ENCODE results near the gene VSIG10L.

The VSIG10L gene

DNA sequence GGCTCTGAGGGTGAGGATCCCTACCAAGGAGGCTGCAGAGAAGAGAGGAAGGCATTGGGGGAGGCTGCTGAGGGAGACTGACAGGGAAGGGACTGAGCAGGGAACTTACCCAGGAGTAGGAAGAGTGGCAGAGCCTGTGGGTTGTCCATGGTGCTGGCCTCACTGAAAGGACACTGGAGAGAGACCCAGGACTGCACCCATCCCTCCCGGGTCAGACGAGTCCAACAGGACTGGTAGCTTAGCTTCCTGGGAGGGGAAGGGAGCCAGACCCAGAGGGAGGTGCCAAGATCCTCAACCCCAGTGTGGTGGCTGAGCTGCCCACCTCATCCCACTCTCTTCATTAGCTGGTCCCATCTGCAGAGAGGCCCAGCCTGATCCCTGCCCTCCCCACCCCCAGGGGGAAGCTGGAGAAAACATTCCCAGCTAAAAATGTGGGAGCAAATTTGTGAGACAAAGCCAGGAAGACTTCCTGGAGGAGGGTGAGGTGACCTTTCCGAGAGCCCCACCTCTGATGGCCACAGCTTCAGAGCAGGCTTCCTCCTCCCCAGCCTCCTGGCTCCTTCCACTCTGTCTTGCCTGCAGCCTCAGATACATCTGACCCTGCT, at the start of gene VSIG10L:
Gene VSIG10L (minus strand): TSS at position 164 of the 605 bp plus-strand sequence. CDS start 15 bp downstream, at position 149.
- DNase-seq, result no peak

DNA sequence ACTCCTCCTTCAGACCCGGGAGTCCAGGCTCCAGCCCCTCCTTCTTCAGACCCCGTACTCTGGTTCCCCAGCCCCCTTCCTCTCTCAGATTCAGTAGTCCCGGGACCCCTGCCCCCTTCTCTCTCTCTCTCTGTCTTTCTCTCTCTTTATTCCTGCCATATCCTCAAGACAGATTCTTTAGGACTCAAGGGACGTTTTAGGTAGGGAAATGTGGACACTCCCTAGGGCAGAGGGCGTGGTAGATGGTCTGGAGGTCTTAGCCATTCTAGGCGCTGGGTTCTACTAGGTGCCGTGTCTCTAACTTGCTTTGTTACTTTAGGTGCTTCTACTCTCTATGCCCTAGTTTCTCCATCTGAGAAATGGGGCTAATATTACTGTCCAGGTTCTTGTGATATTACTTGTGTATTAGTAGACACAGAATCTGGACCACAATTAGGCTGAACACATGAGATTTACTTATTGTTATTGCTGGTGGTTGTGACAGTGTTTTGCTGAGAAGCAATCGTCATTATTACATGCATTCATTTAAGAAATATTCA, 49.2 kb upstream of the VSIG10L start:
- DNase-seq, result no peak

DNA sequence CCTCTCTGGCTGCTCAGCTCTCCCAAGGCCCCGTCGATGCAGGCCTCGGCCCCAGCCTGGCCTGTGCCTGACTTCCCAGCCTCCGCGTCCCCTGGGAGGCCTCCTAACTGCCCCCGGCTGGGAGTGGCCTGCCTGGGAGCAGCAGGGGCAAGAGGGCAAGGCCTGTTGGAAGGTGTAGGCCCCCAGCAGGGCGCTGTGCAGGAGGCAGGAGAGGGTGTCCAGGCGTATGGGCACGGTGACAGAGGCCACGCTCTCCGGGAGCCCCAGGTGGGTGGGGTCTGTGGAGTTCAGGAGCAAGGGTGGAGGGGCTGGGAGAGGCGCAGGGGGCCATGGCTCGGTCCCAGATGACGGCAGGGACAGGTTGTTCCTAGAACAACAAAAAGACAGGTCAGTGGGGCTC, 47.2 kb upstream of the VSIG10L start:
- no peak for DNase-seq

DNA sequence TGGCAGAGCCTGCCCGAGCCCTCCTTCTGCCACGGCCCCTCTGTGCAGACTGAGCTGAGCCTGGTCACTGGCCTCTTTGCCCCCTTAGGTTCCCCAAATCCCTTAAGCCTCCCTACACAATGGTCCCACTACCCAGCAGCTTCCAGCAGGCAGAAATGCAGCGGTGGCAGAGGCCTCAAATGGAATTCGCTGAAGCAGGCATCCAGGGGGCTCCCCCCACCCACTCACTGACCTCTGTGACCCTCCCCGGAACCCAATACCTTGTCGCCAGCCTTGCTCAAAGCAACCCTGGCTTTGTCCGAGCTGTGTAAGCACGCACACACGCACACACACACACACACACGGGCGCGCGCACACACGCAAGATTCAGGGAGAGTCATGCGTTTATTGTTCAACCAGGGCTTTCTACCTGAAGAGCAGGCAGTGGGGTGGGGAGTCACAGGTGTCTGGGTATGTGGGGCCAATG, 46.0 kb upstream of the VSIG10L start, which contains the start of gene LIM2:
Gene LIM2 (minus strand): TSS at position 51 of the 466 bp plus-strand sequence. CDS start 531 bp downstream, outside the sequence.
- no peak for DNase-seq

DNA sequence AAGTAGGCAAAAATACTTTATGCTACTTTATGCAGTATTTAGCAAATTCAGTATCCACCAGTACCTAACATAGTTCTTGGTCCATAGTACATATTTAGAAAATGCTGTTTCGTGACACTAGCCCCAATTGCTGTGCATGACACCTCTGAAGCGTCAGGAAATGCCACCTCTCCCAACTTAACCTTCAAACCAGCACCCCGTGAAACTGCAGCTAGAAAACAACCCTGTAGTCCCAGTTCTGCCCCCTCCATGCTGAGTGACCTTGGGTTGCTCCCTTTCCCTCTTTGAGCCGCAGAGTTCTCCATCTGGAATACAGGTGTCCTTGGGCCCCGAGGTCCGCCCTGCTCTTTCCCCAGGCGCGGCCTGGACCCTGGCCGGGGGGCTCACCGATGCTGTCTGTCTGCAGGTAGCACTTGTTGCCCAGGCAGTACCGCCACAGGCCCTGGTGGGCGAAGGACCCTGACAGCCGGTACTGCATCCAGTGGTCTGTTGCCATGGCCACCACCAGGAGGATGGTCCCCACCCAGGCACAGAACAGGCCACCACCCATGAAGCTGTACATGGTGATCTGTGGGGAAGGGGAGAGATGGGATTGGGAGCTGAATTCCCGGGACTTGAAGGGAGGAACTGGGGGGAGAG, 45.1 kb upstream of the VSIG10L start:
- DNase-seq, result no peak

DNA sequence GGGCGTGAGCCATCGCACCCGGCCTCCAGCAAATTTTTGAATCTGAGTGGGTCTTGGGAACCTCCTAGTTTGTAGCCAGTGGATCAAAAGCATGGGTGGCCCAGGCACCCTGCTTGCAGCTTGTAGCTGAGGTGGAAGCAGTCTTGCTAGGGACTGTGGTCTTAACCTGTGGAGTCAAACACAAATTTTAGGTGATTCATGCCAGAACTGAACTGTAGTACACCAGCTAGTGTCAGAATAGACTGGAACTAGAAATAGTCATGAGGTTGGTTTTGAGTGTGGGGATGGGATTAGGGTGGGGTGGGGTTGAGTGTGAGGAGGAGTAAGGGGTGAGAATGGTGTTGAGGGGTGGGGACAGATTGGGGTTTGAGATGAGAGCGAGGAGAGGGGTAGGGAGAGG, 40.1 kb upstream of the VSIG10L start:
- no peak for DNase-seq

DNA sequence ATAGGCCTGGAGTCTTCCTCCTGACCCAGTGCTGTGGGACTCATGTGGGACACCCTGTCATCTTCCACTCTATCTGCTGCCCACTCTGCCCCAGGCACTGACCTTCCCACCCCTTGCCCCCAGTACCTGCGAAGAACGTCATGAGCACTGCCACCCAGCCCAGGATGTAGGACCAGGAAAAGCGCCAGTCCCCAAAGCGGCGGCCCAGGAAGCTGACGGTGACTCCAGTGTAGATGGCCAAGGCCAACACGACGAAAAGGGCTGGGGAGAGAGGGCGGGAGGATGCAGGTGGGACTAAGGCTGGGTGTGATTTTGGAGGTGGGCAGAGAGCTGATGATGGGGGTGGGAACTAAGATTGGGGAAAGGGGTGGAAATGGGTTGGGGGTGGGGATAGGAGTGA, 38.4 kb upstream of the VSIG10L start:
- no peak for DNase-seq

DNA sequence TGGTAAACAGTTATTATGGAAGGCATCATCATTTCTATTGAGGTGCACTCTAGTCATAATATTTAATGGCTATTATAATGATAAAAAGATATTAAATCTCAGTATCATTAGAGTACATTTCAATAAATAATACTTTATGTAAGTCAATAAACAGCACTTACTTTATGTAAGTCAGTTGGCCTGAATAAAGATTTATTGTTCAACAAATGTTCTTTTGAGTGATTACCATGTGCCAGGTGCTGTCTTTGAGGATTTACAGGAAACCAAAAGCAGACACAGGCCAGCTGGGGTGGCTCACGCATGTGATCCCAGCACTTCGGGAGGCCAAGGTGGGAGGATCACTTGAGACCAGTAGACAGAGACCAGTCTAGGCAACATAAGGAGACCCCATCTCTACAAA, 35.5 kb upstream of the VSIG10L start:
- no peak for DNase-seq

DNA sequence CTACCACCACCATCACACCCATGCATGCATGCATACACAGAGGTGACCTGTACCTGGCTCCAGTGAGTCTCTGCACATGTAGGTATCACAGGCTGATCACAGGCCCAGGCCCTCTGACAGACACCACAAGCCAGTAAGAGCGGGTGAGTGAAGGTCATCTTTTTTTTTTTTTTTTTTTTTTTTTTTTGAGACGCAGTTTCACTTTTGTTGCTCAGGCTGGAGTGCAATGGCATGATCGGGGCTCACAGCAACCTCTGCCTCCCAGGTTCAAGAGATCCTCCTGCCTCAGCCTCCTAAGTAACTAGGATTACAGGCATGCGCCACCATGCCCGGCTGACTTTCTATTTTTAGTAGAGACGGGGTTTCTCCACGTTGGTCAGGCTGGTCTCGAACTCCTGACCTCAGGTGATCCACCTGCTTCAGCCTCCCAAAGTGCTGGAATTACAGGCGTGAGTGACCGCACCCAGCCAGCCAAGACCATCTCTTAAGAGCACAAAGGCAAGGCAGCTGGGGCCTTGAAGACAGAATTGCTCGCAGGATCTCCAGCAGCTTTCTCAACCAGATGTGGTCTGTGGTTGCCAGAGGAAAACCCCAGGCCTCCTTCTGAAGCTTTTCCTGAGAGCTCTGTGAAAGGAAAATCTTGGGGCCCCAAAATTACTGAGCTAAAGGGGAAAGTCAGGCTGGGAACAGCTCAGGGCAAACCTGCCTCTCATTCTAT, 33.7 kb upstream of the VSIG10L start:
- no peak for DNase-seq

DNA sequence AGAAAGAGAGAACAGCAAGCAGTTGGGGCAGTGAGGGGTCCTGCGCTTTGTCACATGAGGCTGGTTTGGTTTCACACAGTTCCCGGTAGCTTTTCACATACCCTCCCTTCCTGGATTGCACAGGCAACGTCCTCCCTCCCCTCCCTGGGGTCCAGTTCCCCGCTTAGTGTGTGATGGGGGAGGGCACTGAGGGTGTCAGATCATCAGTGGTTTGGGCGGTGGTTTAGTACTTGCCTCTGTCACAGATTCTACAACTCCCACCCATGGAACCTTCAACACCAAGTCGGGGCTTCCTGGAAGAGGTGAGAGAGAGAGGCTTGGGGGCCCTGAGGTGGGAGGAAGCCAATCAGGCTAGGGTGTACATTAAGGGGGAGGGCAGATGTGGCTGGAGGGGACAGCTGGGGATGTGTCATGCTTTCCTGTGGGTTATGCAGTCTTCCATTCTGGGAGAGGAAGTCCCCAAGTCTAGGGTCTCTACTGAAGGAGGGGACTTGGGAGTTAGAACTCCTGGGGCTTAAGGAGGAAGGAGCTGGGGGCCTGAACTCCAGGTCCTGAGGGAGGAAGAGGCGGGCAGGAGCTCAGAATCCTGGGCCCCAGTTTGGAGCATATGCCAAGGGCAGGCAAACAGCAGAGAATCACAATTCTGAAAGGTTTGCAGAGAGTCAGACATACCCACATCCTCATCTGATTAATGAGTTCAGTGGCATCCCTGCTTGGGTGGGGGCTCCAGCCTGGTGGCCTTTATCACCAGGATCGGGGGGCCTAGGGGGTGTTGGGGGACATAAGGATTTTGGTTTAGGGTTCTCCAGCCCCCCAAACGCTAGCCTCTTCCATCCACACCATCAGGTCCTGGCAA, 30.9 kb upstream of the VSIG10L start, which contains the start of gene NKG7:
Gene NKG7 (minus strand): TSS at position 6 of the 856 bp plus-strand sequence. CDS start 119 bp downstream, outside the sequence.
- peak; percentile 62 for DNase-seq

DNA sequence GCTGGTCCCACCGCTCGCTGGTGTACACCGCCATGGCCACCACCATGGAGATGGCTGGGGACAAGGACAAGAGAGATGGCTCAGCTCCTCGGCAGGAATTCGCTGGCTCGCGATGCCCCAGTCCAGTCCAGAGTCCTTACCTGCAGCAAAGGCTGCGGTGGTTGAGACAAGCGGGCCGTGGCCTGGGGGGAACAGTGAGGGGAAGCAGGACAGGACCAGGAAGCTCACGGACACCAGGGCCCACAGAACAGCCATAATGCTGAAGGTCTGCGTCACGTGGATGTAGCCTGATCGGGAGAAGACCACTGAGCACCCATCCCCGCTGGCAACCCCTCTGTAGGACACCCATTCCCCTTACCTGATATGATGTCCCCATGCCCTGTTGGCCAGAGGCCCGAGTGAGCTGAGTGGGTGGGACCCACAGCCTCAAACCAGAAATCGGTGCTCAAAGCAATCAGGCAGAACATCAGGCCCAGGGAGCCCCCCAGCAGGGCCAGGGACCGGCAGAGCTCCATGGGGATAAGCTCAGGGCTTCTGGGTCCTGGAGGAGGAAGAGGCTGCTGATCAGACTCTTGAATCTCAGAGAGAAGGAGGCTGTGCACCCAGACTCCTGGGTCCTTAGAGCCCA, 30.2 kb upstream of the VSIG10L start:
- DNase-seq, result no peak

DNA sequence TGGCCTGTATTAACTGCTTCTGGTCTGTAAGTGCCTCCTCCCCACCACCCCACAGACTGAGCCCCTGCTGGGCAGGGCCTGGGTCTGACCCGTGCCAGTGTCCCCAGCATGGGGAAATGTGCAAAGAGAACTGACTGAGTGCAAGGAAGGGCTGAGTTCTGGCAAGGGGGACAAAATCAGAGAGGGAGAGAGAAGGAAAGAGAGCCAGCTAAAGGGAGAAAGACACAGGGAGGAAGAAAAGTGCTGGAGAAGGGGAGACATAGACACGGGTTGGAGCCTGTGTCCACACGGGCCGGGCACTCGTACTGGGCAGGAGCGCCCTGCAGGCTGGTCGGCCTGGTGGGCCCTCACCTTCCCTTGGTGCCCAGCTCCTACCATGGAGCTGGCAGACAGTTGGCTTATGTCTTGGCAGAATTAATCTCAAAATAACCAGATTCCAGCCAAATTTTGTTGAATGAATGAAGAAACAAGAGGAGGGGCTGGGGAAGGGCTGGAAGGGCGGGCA, 29.3 kb upstream of the VSIG10L start:
- DNase-seq, result no peak

DNA sequence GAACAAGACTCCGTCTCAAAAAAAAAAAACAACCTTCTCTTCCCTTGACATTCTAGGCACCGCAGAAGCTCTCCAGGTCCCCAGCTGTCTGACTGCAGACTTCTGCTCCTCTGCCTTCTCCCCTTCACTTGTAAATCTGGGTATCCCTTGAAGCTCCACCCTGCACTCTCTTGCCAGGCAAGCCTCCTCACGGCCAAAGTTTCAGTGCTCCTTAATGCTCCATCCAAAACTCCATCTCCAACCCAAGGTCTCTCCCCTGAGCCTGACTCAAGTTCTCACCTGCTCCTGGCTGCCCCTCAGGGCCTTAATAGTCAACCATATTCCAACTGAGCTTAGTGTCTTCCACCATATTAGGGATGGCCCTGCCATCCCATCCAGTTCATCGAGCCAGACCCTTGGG, 28.3 kb upstream of the VSIG10L start:
- no peak for DNase-seq

DNA sequence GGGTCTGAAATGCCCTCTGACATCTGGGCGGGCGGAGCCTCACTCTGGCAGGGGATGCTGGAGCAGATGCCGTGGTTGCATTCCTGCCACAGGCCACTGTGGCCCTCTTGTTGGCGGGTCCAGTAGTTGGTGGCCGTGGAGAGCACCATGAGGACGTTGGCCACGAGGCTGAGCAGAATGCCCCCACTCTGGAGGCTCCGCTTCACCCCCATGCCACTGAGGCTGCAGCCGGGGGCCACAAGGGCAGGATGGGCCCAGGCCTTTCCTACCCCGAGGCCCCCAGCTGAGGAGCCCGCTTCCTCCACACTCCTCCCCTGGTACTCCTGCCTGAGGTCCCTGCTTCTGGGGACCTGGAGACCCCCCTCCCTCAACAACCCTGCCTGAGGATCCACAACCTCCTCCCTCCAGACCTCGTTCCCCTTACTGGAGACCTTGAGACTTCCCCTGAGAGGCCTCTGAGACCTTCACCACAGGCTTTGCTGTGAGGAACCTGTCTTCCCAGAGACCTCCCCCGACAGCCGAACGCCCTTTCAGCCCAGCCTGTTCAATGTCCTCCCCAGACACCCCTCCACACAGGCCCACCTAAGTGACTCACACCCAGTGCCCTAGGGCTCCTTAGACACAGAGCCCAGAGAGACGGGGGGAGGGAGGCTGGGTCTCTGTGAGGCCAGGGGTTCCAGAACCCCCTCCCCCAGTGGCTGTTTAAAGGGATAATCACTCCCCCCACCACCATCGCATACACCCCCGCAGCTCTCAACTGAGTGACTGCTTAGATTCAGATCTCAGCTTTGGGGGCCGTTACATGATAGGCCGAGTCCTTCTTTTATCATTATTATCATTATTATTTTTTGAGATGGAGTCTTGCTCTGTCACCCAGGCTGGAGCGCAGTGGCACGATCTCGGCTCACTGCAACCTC, 26.7 kb upstream of the VSIG10L start, which contains the start of gene CLDND2:
Gene CLDND2 (minus strand): TSS at position 638 of the 917 bp plus-strand sequence. CDS start 426 bp downstream, at position 212.
- no peak for DNase-seq

DNA sequence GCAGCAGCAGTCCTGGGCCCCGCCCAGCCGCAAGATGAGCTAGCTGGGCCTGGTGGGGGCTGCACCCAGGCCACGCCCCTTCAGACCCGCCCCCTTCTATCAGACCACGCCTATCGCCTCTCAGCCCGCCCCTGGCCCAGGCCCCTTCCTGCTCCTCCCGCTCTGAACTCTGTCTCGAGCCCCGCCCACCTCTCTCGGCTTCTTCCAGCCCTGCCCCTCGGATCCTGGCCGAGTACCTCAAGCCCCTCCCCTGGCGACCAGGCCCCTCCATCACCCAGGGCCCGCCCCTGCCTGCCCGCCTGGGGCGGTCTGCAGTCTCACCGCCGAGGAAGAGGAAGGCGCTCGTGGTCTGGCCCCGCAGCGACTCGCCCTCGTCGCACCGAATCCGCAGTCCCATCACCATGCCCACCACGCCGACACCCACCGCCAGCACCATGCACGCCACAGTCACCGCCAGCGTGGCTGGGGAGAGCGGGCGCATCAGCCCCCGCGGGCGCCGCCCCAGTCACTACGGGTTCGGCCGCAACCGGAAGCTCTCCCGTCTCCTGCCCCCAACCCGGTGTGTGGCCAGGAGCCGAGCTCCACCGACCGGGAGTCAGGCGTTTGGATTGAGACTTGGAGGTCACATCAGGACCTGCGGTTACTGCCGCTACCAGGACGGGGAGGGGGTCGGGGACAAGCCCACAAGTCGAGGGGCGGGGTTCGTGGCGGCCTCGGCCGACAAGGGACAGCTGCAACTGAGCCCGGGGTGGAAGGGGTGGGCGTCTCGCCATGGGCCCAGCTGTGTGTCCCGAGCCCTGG, 25.8 kb upstream of the VSIG10L start:
- DNase-seq, result peak; percentile 92

DNA sequence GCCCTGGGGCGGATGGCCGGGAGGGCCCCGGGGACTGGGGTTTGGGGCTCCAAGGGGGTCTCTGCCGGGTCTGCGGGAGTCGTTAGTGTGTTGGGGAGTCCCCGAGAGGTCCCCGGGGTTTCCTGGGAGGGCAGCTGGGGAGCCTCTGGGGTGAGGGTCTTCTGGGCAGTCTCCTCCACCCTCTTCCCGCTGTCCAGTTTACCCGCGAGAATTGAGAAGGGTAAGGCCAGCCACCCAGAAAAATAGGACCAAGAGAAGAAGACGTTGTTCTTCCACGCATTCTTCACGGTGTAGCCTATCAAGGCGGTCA, 25.3 kb upstream of the VSIG10L start:
- no peak for DNase-seq

DNA sequence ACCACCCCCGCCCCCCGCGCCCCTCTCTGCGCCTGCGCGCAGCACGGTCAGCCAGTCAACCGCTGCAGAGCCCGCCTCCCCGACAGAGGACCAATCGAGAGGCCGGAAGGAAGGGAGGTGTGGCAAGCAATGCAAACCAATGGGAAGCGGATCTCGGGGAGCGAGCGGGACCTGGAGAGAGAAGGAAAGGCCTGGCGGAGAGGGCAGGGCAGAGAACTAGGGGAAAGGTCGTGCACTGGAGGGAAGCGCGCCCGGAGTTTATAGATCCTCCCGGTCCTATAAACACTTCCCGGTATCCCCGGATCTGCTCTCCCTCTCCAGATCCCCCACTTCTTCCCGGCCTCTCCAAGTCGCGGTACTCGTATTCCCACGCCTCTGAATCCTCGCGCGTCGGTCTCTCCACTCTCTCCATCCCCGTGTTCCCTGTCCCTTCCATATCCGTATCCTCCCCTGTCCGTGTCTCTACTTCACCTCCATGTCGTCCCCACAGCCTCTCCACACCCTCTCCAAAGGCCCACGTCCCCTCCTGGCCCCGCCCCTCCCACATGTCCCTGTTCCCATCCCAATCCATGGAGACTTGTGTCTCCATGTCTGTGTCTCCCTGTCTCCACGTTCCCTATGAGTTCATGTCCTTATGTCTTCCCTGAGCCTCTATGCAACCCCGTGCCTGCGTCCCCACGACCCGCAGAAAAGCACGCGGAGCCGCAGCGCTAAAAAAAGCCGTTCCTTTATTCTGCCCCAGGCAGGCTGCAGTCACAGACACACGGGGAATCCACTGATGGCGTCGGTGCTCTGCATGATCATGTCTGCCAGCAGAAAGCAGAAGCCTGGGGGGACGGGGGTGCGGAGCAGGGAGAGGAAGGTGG, 24.7 kb upstream of the VSIG10L start:
- peak; percentile 85 for DNase-seq

DNA sequence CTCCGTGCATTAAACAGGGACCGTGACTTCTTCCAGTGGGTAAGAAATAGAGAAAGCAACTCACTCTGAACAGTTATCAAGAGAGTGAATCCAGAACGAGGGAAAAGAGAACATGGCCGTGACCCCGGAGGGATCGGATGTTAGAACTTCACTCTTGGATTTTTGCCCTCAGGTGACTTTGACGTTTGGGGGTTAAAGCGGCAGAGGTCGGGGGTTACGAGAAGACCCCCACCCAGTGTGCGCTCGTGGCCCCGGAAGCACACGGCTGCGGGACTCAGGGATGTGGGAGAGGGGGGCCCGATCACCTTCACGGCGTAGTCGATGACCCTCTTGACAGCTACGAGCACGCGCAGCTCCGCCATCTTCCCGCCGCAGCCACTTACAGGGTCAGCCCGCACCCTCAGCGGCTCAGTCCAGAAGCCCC, 24.0 kb upstream of the VSIG10L start, which contains the start of gene ETFB:
Gene ETFB (minus strand): TSS at position 424 of the 424 bp plus-strand sequence. CDS start 62 bp downstream, at position 362.
- DNase-seq, result no peak

Measured in activated effector memory CD4-positive, alpha-beta T cell treated with Interleukin-2 at 50 U/mL for 16 hours (primary cell).